ENCODE results near the gene FBXL20.

Gene FBXL20

GRCh38 chr17:39229274-39229913, 172.0 kb downstream of the FBXL20 start:
- peak; percentile 71 for FAIRE-seq
- DNase-seq (ENCODE audit: low spot score), result peak; percentile 75

- DNase-seq (ENCODE audit: low spot score), result no peak
- no peak for FAIRE-seq
Measured at GRCh38 chr17:39227364-39227919, 174.0 kb downstream of the FBXL20 start.

GRCh38 chr17:39225959-39226683, 175.3 kb downstream of the FBXL20 start:
- FAIRE-seq (no peak), DNase-seq (ENCODE audit: low spot score) (no peak)

GRCh38 chr17:39225308-39225958, 176.0 kb downstream of the FBXL20 start, which contains the start of gene STAC2:
Gene STAC2 (minus strand): TSS chr17:39225945. CDS start chr17:39225502, 443 bp downstream.
- FAIRE-seq (no peak), DNase-seq (ENCODE audit: low spot score) (no peak)

- DNase-seq (ENCODE audit: low spot score), result no peak
- FAIRE-seq, result no peak
Measured at GRCh38 chr17:39224778-39225307, 176.6 kb downstream of the FBXL20 start.

GRCh38 chr17:39223907-39224777, 177.3 kb downstream of the FBXL20 start:
- DNase-seq (ENCODE audit: low spot score) (no peak), FAIRE-seq (no peak)

- DNase-seq (ENCODE audit: low spot score) (no peak), FAIRE-seq (no peak)
Measured at GRCh38 chr17:39222866-39223834, 178.3 kb downstream of the FBXL20 start.

- no peak for FAIRE-seq
- no peak for DNase-seq (ENCODE audit: low spot score)
Measured at GRCh38 chr17:39222151-39222550, 179.3 kb downstream of the FBXL20 start.

- DNase-seq (ENCODE audit: low spot score) (no peak), FAIRE-seq (peak; percentile 37)
Measured at GRCh38 chr17:39221572-39221971, 179.9 kb downstream of the FBXL20 start.

- no peak for FAIRE-seq
- DNase-seq (ENCODE audit: low spot score), result no peak
Measured at GRCh38 chr17:39219647-39220154, 181.7 kb downstream of the FBXL20 start.

- no peak for FAIRE-seq
- no peak for DNase-seq (ENCODE audit: low spot score)
Measured at GRCh38 chr17:39218906-39219305, 182.5 kb downstream of the FBXL20 start.

- FAIRE-seq (no peak), DNase-seq (ENCODE audit: low spot score) (no peak)
Measured at GRCh38 chr17:39217734-39218369, 183.6 kb downstream of the FBXL20 start.

GRCh38 chr17:39213852-39214251, 187.6 kb downstream of the FBXL20 start:
- peak; percentile 88 for DNase-seq (ENCODE audit: low spot score)
- FAIRE-seq, result no peak

- no peak for DNase-seq (ENCODE audit: low spot score)
- FAIRE-seq, result no peak
Measured at GRCh38 chr17:39212841-39213480, 188.5 kb downstream of the FBXL20 start.

GRCh38 chr17:39212195-39212810, 189.1 kb downstream of the FBXL20 start:
- DNase-seq (ENCODE audit: low spot score) (no peak), FAIRE-seq (no peak)

- FAIRE-seq (no peak), DNase-seq (ENCODE audit: low spot score) (no peak)
Measured at GRCh38 chr17:39210093-39210434, 191.4 kb downstream of the FBXL20 start.

- FAIRE-seq (peak; percentile 91), DNase-seq (ENCODE audit: low spot score) (peak; percentile 77)
Measured at GRCh38 chr17:39209317-39210092, 191.9 kb downstream of the FBXL20 start.
